ENCODE data around the gene CEP131.

Gene CEP131

DNA sequence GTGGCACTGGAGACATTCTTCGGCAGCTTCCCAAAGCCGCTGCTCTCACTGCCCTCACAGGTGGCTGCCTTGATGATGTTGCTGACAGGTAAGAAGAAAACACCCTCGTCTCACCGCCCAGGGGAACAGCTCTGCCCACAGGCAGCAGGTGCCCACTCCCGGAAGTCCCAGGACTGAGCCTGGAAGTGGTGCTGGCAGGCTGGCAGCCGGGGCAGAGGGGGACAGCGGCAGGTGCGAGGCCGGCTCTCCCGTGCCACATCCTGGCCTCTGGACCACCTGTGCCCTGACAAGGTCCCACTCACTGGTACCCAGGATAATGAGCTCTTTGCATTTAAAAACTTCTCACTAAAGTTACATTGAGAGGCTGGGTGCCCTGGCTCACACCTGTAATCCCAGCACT is 20.4 kb downstream of the CEP131 start:
- no peak overlapping the region for H3K4me3 ChIP-seq (replicated peaks; ENCODE audit: low read depth, low read length)
- no peak for TF ChIP-seq CTCF (IDR thresholded peaks at IDR 0.05; ENCODE audit: insufficient read depth, low read length, poor library complexity, severe bottlenecking)
- peaks cover 5% of the 10 kb centered on the region for H3K36me3 ChIP-seq (ENCODE audit: control insufficient read depth, insufficient read depth, low read length)
- no peak for DNase-seq (ENCODE audit: extremely low read depth, insufficient read length)
- no peaks in the 10 kb centered on the region for H3K27me3 ChIP-seq (replicated peaks; ENCODE audit: control insufficient read depth, insufficient read depth, low read length)

DNA sequence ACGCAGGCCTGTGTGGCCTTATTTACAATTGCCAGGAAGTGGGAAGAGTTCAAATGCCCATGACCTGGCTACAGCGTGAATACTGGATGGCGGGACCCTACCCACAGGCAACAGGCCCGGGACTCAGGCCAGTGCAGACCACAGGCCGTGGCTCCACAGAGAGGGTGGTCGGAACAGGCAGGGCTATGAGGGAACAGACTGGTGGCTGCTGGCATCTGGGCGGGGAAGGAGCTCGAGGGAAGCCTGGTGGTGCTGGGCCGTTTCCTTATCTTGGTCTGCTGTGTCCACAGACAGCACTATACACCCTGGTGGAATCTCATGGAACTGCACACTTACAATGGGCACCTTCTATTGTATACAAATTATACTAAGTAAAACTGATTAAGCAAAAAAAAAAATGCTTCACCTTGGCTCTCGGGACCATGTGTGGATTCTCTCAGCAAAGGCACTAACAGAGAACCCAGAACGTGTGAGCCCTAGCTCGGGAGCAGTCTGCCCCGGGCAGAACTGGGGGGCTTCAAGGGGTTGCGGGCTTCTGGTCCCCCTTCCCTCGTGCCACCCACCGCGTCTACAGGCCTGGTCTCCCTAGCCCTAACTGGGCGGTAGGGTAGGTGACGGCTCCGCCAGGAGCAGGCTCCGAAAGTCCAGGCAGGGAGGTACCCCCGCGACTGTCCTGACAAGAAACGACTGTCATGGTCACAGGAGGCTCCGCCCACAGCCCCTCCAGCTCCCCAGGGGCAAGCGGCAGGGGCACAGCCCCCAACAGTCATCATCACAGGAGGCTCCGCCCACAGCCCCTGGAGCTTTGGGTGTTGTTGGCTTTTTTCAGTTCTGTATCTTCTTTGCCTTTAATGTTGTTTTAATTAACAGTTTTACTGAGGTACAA is 21.8 kb downstream of the CEP131 start:
- peaks cover 5% of the 10 kb centered on the region for H3K36me3 ChIP-seq (ENCODE audit: control insufficient read depth, insufficient read depth, low read length)
- DNase-seq (ENCODE audit: extremely low read depth, insufficient read length) = no peak
- peak; percentile 45 for TF ChIP-seq CTCF (IDR thresholded peaks at IDR 0.05; ENCODE audit: insufficient read depth, low read length, poor library complexity, severe bottlenecking)
- no peaks in the 10 kb centered on the region for H3K27me3 ChIP-seq (replicated peaks; ENCODE audit: control insufficient read depth, insufficient read depth, low read length)
- H3K4me3 ChIP-seq (replicated peaks; ENCODE audit: low read depth, low read length) = no peak overlapping the region

- Histone ChIP-seq H3K4me3 (replicated peaks; ENCODE audit: low read depth, low read length) (no peak overlapping the region), H3K36me3 (ENCODE audit: control insufficient read depth, insufficient read depth, low read length) (peaks cover 5% of the 10 kb centered on the region), H3K27me3 (replicated peaks; ENCODE audit: control insufficient read depth, insufficient read depth, low read length) (no peaks in the 10 kb centered on the region)
- no peak for TF ChIP-seq CTCF (IDR thresholded peaks at IDR 0.05; ENCODE audit: insufficient read depth, low read length, poor library complexity, severe bottlenecking)
- no peak for DNase-seq (ENCODE audit: extremely low read depth, insufficient read length)
These were observed 22.6 kb downstream of the CEP131 start for GRCh38 chr17:81200201-81200600.

DNA sequence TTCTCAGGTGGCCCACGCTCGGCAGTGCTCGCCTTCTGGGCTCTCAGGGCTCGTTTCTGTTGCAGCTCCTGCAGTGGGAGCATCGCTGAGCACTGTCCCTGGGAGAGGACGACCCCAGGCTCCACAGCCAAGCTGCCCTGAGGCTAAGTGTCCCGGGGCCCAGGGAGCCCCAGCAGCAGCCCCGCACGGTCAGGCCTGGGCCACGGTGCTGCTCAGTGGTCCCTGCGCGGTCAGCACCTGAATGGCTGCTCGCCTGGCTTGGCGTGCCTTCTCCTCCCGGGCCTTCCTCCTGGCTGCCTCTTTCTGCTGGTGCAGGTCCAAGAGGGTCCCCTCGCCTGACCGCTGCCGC is 23.3 kb downstream of the CEP131 start:
- H3K36me3 ChIP-seq (ENCODE audit: control insufficient read depth, insufficient read depth, low read length) = peaks cover 5% of the 10 kb centered on the region
- TF ChIP-seq CTCF (IDR thresholded peaks at IDR 0.05; ENCODE audit: insufficient read depth, low read length, poor library complexity, severe bottlenecking) = no peak
- H3K4me3 ChIP-seq (replicated peaks; ENCODE audit: low read depth, low read length) = no peak overlapping the region

DNA sequence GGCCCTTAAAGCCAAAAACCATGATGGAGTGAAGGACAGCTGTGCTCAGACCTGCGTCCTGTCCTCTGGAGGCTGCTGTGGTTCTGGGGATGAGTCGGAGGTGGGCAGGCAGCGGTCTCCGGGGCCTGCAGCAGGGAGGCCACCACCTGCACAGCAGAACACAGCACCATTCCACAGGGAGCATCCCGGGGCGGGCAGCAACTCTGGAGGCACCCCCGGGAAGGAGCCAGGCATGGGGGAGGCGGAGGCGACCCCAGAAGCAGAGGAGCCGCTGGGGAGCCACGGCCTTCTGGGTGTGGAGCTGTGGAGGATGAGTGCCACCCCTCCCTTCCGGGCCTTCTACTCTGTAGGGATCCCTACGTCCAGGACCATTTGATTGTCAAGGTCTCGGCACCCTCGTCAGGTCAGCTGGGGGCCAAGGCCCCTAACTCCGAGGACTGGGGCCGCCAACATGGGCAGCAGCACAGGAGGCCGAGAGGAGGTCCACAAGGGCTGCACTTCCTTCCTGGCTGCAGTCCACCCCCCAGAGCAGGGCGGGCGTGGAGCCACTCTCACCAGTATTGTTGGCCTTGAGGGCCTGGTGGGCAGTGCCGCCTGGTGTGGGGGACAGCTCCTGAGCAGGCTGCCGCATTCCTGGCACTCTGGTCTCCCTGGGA is 23.8 kb downstream of the CEP131 start:
- H3K36me3 ChIP-seq (ENCODE audit: control insufficient read depth, insufficient read depth, low read length) = peaks cover 5% of the 10 kb centered on the region

More for the DNA sequence above, 23.3 kb downstream of the CEP131 start:
- DNase-seq (ENCODE audit: extremely low read depth, insufficient read length) = no peak
- H3K27me3 ChIP-seq (replicated peaks; ENCODE audit: control insufficient read depth, insufficient read depth, low read length) = no peaks in the 10 kb centered on the region

More for the DNA sequence above, 23.8 kb downstream of the CEP131 start:
- H3K4me3 ChIP-seq (replicated peaks; ENCODE audit: low read depth, low read length) = no peak overlapping the region
- DNase-seq (ENCODE audit: extremely low read depth, insufficient read length) = no peak
- no peak for TF ChIP-seq CTCF (IDR thresholded peaks at IDR 0.05; ENCODE audit: insufficient read depth, low read length, poor library complexity, severe bottlenecking)
- no peaks in the 10 kb centered on the region for H3K27me3 ChIP-seq (replicated peaks; ENCODE audit: control insufficient read depth, insufficient read depth, low read length)

All from GM06990 (cell line).